ENCODE data around the gene MAL. TPM values are rescaled to one million over a fixed set of nuclear protein-coding genes. Genes with fewer than 3 reads are reported as not detected.

The MAL gene
- total RNA-seq, 1 donor from 2014 or later = not detected

- H3K36me3 Mint-ChIP-seq (ENCODE audit: low read depth) = no peaks in the 10 kb centered on the region
- H3K27ac Mint-ChIP-seq (ENCODE audit: unreplicated experiment) = no peak overlapping the region
- H3K9me3 Mint-ChIP-seq (ENCODE audit: low read depth) = no peaks in the 10 kb centered on the region
- DNase-seq (ENCODE audit: low spot score) = peak; percentile 59
- H3K27me3 Mint-ChIP-seq (ENCODE audit: low read depth) = peaks cover 15% of the 10 kb centered on the region
- no peak overlapping the region for H3K4me3 Mint-ChIP-seq (ENCODE audit: unreplicated experiment)
- H3K4me1 Mint-ChIP-seq (ENCODE audit: low read depth) = peaks cover 6% of the 10 kb centered on the region
- TF ChIP-seq CTCF (IDR thresholded peaks at IDR 0.05) = no peak
Observed at GRCh38 chr2:95007822-95008221, 17.7 kb upstream of the MAL start.

- Mint-ChIP-seq H3K4me1 (ENCODE audit: low read depth) (peaks cover 6% of the 10 kb centered on the region), H3K27me3 (ENCODE audit: low read depth) (peaks cover 14% of the 10 kb centered on the region), H3K36me3 (ENCODE audit: low read depth) (no peaks in the 10 kb centered on the region), H3K4me3 (ENCODE audit: unreplicated experiment) (no peak overlapping the region), H3K9me3 (ENCODE audit: low read depth) (no peaks in the 10 kb centered on the region), H3K27ac (ENCODE audit: unreplicated experiment) (no peak overlapping the region)
- no peak for TF ChIP-seq CTCF (IDR thresholded peaks at IDR 0.05)
- peak; percentile 32 for DNase-seq (ENCODE audit: low spot score)
Observed at GRCh38 chr2:95008306-95008705, 17.2 kb upstream of the MAL start.

GRCh38 chr2:95008996-95009395 lies 16.5 kb upstream of the MAL start:
- no peak for DNase-seq (ENCODE audit: low spot score)
- peaks cover 6% of the 10 kb centered on the region for H3K4me1 Mint-ChIP-seq (ENCODE audit: low read depth)
- no peak overlapping the region for H3K4me3 Mint-ChIP-seq (ENCODE audit: unreplicated experiment)
- H3K27me3 Mint-ChIP-seq (ENCODE audit: low read depth) = peaks cover 14% of the 10 kb centered on the region
- TF ChIP-seq CTCF (IDR thresholded peaks at IDR 0.05) = no peak
- no peak overlapping the region for H3K27ac Mint-ChIP-seq (ENCODE audit: unreplicated experiment)
- H3K9me3 Mint-ChIP-seq (ENCODE audit: low read depth) = no peaks in the 10 kb centered on the region
- H3K36me3 Mint-ChIP-seq (ENCODE audit: low read depth) = no peaks in the 10 kb centered on the region

- Mint-ChIP-seq H3K4me3 (ENCODE audit: unreplicated experiment) (no peak overlapping the region), H3K4me1 (ENCODE audit: low read depth) (peaks cover 5% of the 10 kb centered on the region), H3K27ac (ENCODE audit: unreplicated experiment) (no peak overlapping the region), H3K36me3 (ENCODE audit: low read depth) (no peaks in the 10 kb centered on the region), H3K27me3 (ENCODE audit: low read depth) (peaks cover 14% of the 10 kb centered on the region), H3K9me3 (ENCODE audit: low read depth) (no peaks in the 10 kb centered on the region)
- no peak for TF ChIP-seq CTCF (IDR thresholded peaks at IDR 0.05)
- peak; percentile 29 for DNase-seq (ENCODE audit: low spot score)
Observed at GRCh38 chr2:95009412-95009811, 16.1 kb upstream of the MAL start.

- Mint-ChIP-seq H3K4me3 (ENCODE audit: unreplicated experiment) (no peak overlapping the region), H3K27me3 (ENCODE audit: low read depth) (peaks cover 15% of the 10 kb centered on the region), H3K4me1 (ENCODE audit: low read depth) (no peaks in the 10 kb centered on the region), H3K9me3 (ENCODE audit: low read depth) (no peaks in the 10 kb centered on the region), H3K27ac (ENCODE audit: unreplicated experiment) (no peak overlapping the region), H3K36me3 (ENCODE audit: low read depth) (no peaks in the 10 kb centered on the region)
- TF ChIP-seq CTCF (IDR thresholded peaks at IDR 0.05) = no peak
- peak; percentile 60 for DNase-seq (ENCODE audit: low spot score)
Observed at GRCh38 chr2:95010126-95010525, 15.4 kb upstream of the MAL start.

All from chondrocyte (in vitro differentiated cells).